IMR-90 (cell line): ENCODE measurements around the gene OR4Q2.

Source experiments
- CEBPB ChIP-seq: IDR thresholded peaks from 2 replicates; pipeline ENCODE4 v1.6.1; 2012; ENCODE audit warnings: low read depth, low read length, improper control_type of control experiment
- CHD1 ChIP-seq: IDR thresholded peaks from 2 replicates; pipeline ENCODE4 v1.6.1; 2012; ENCODE audit warnings: low read depth, low read length, improper control_type of control experiment
- CTCF ChIP-seq: conservative IDR thresholded peaks from 2 replicates; pipeline ENCODE4 v1.5.1; 2012; ENCODE audit warnings: mild to moderate bottlenecking, low read depth, low read length, improper control_type of control experiment
- FOS ChIP-seq: fragments of 150-350 bp; IDR thresholded peaks from 2 replicates; pipeline ENCODE4 v1.6.1; 2016; ENCODE audit warnings: low read depth, low read length
- MAZ ChIP-seq: IDR thresholded peaks from 2 replicates; pipeline ENCODE4 v1.6.1; 2012; ENCODE audit warnings: low read depth, mild to moderate bottlenecking, low read length, improper control_type of control experiment, moderate library complexity, borderline replicate concordance
- MXI1 ChIP-seq: IDR thresholded peaks from 2 replicates; pipeline ENCODE4 v1.6.1; 2012; ENCODE audit warnings: low read depth, mild to moderate bottlenecking, low read length, moderate library complexity, borderline replicate concordance
- NFE2L2 ChIP-seq: fragments of 150-350 bp; IDR thresholded peaks from 2 replicates; pipeline ENCODE4 v1.6.1; 2016; ENCODE audit warnings: low read depth, mild to moderate bottlenecking, low read length
- POLR2A ChIP-seq: IDR thresholded peaks from 2 replicates; pipeline ENCODE4 v1.6.1; 2012; ENCODE audit warnings: mild to moderate bottlenecking, low read depth, low read length
- RAD21 ChIP-seq: IDR thresholded peaks from 2 replicates; pipeline ENCODE4 v1.6.1; 2012; ENCODE audit warnings: low read length, improper control_type of control experiment
- RCOR1 ChIP-seq: IDR thresholded peaks from 2 replicates; pipeline ENCODE4 v1.6.1; 2012; ENCODE audit warnings: mild to moderate bottlenecking, low read length, improper control_type of control experiment; ENCODE audit not compliant: insufficient replicate concordance
- SMC3 ChIP-seq: fragments of 150-350 bp; IDR thresholded peaks from 2 replicates; pipeline ENCODE4 v1.6.1; 2016; ENCODE audit warnings: low read depth, mild to moderate bottlenecking, antibody characterized with exemption, low read length, moderate library complexity
- USF2 ChIP-seq: fragments of 150-350 bp; IDR thresholded peaks from 2 replicates; pipeline ENCODE4 v1.6.1; 2017; ENCODE audit warnings: mild to moderate bottlenecking, antibody characterized with exemption, low read length, low read depth

GRCh38 chr14:20044243-20044642 lies 42.3 kb downstream of the OR4Q2 start:
- no peak for TF ChIP-seq MAZ
- TF ChIP-seq CTCF, result no peak
- no peak for TF ChIP-seq POLR2A
- no peak for TF ChIP-seq RCOR1
- TF ChIP-seq USF2, result no peak
- no peak for TF ChIP-seq CEBPB
- no peak for TF ChIP-seq MXI1
- TF ChIP-seq FOS, result no peak
- no peak for TF ChIP-seq CHD1
- TF ChIP-seq RAD21, result no peak
- TF ChIP-seq NFE2L2, result no peak
- TF ChIP-seq SMC3, result no peak
